PC-3 (cell line): ENCODE results near the gene KCNQ1OT1. TPM values are rescaled to one million over a fixed set of nuclear protein-coding genes. Genes with fewer than 3 reads are reported as not detected.

ENCODE experiments used
- ATAC-seq: fragments of 200-7000 bp; cut with Tn5 transposase; 2 replicates; pipeline ENCODE4 v1.9.1; 2020; ENCODE audit warnings: mild to moderate bottlenecking, moderate library complexity
- BruUV-seq: library from RNA; stranded (reverse); fragments of 400-500 nt; replicated peaks from 2 replicates; lab custom pipeline; 2021; lab: Mats Ljungman, UMichigan
- CTCF ChIA-PET: fragments of 300-600 bp; sonication (Branson Sonifier 250); formaldehyde crosslinking; loops from one replicate; lab custom pipeline; 2022; ENCODE audit warnings: antibody characterized with exemption; lab: Charles Lee
- POLR2A ChIA-PET: fragments of 300-600 bp; sonication (Branson Sonifier 250); formaldehyde crosslinking; loops from one replicate; lab custom pipeline; 2022; ENCODE audit warnings: antibody characterized with exemption; ENCODE audit not compliant: unreplicated experiment; lab: Charles Lee
- DNase-seq: peaks from one replicate; pipeline ENCODE4 v3.0.0-alpha.2; 2015
- H2AFZ ChIP-seq: fragments of 300-600 bp; sonication (generic); 2 replicates; pipeline ENCODE4 v1.6.0; 2016; ENCODE audit warnings: antibody characterized with exemption, low read length
- H3F3A ChIP-seq: fragments of 300-600 bp; sonication (generic); one replicate; pipeline ENCODE4 v1.6.0; 2017; ENCODE audit warnings: antibody characterized with exemption, low read length, control low read depth, mild to moderate bottlenecking; ENCODE audit not compliant: unreplicated experiment
- H3K27ac ChIP-seq: fragments of 300-600 bp; sonication (generic); 2 replicates; pipeline ENCODE4 v1.5.1; 2016; ENCODE audit warnings: mild to moderate bottlenecking, low read length
- H3K27me3 ChIP-seq: fragments of 300-600 bp; sonication (generic); 2 replicates; pipeline ENCODE4 v1.6.1; 2016; ENCODE audit warnings: low read length, mixed read lengths
- H3K36me3 ChIP-seq: fragments of 300-600 bp; sonication (generic); 2 replicates; pipeline ENCODE4 v1.6.1; 2016; ENCODE audit warnings: low read depth, mixed run types, low read length, mixed read lengths
- H3K4me1 ChIP-seq: fragments of 300-600 bp; sonication (generic); 2 replicates; pipeline ENCODE4 v1.5.1; 2016; ENCODE audit warnings: low read length; ENCODE audit not compliant: insufficient read depth
- H3K4me2 ChIP-seq: fragments of 300-600 bp; sonication (generic); 2 replicates; pipeline ENCODE4 v1.6.0; 2016; ENCODE audit warnings: low read length
- H3K4me3 ChIP-seq: fragments of 300-600 bp; sonication (generic); 2 replicates; pipeline ENCODE4 v1.5.1; 2016; ENCODE audit warnings: mild to moderate bottlenecking, low read length, mixed read lengths
- H3K79me2 ChIP-seq: fragments of 300-600 bp; sonication (generic); 2 replicates; pipeline ENCODE4 v1.6.1; 2017; ENCODE audit warnings: low read length, mixed read lengths
- H3K9ac ChIP-seq: fragments of 300-600 bp; sonication (generic); 2 replicates; pipeline ENCODE4 v1.6.0; 2016; ENCODE audit warnings: mild to moderate bottlenecking, low read length
- H3K9me2 ChIP-seq: fragments of 300-600 bp; sonication (generic); replicated peaks from 2 replicates; pipeline ENCODE4 v1.6.1; 2016; ENCODE audit warnings: mixed run types, low read length, mixed read lengths
- H3K9me3 ChIP-seq: fragments of 300-600 bp; sonication (generic); 2 replicates; pipeline ENCODE4 v1.6.1; 2016; ENCODE audit warnings: low read length, mixed read lengths
- H4K20me1 ChIP-seq: fragments of 300-600 bp; sonication (generic); 2 replicates; pipeline ENCODE4 v1.6.1; 2016; ENCODE audit warnings: low read length, mixed read lengths
- EZH2 ChIP-seq: fragments of 300-600 bp; sonication (generic); IDR thresholded peaks from one replicate; pipeline ENCODE4 v1.6.1; 2017; ENCODE audit warnings: antibody characterized with exemption, mild to moderate bottlenecking, low read length; ENCODE audit not compliant: unreplicated experiment
- EZH2phosphoT487 ChIP-seq: fragments of 300-600 bp; sonication (generic); IDR thresholded peaks from 2 replicates; pipeline ENCODE4 v1.6.1; 2018; ENCODE audit warnings: mild to moderate bottlenecking, antibody characterized with exemption, low read length, borderline replicate concordance
- intact Hi-C: fragments of 100-400 bp; cut with micrococcal nuclease; formaldehyde crosslinking; loops from 2 replicates; pipeline ENCODE4 v1.9.0; 2023
- total RNA-seq: library from RNA; depleted of rRNA; stranded (reverse); fragments of >200 nt; gene quantifications from 2 replicates; pipeline ENCODE4 v1.2.3, GENCODE V29; 2014
- TF ChIP-seq, protein P1 (sequence below): fragments of 300-600 bp; sonication (generic); conservative IDR thresholded peaks from 2 replicates; pipeline ENCODE4 v1.5.1; 2017; ENCODE audit warnings: antibody characterized with exemption, low read depth, mild to moderate bottlenecking, low read length

Gene KCNQ1OT1
- total RNA-seq, 1 experiment from 2014 or later, result 1.5 TPM

DNA sequence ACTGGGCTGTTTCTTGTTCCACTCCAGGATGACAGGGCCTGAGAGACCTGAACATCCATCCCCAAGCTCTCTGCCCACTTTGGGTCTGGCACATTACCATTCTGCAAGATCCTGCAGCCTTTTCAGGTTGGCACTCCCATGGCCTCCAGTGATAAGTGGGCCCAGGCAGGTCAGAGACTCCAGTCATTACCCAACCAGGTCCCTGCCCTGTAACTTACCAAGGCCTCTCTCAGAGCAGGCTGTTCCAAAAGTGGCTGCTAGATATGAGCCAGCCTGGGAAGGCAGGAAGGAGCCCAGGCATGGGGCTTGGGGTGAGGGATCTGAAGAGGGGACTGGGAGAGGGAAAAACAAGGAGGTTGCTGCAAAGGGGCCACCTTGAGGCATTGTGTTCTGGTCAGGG, 35.9 kb downstream of the KCNQ1OT1 start:
- Histone ChIP-seq H4K20me1 (no peaks in the 10 kb centered on the region), H3K9ac (no peak overlapping the region), H3K4me2 (no peak overlapping the region), H3K36me3 (peaks cover 17% of the 10 kb centered on the region; the same call in 1 of the 2 replicates), H3K4me1 (no peaks in the 10 kb centered on the region), H3F3A (no peaks in the 10 kb centered on the region), H3K9me3 (peaks cover 12% of the 10 kb centered on the region; the same call in 1 of the 2 replicates), H2AFZ (no peak overlapping the region), H3K27me3 (no peaks in the 10 kb centered on the region), H3K9me2 (no peaks in the 10 kb centered on the region), H3K27ac (no peak overlapping the region), H3K79me2 (no peaks in the 10 kb centered on the region), H3K4me3 (no peak overlapping the region)
- no TSS peak for BruUV-seq
- no peak for DNase-seq
- CTCF ChIA-PET, result no interaction called here
- intact Hi-C loops, result no loop called here
- TF ChIP-seq EZH2phosphoT487, result no peak
- TF ChIP-seq, protein P1, sequence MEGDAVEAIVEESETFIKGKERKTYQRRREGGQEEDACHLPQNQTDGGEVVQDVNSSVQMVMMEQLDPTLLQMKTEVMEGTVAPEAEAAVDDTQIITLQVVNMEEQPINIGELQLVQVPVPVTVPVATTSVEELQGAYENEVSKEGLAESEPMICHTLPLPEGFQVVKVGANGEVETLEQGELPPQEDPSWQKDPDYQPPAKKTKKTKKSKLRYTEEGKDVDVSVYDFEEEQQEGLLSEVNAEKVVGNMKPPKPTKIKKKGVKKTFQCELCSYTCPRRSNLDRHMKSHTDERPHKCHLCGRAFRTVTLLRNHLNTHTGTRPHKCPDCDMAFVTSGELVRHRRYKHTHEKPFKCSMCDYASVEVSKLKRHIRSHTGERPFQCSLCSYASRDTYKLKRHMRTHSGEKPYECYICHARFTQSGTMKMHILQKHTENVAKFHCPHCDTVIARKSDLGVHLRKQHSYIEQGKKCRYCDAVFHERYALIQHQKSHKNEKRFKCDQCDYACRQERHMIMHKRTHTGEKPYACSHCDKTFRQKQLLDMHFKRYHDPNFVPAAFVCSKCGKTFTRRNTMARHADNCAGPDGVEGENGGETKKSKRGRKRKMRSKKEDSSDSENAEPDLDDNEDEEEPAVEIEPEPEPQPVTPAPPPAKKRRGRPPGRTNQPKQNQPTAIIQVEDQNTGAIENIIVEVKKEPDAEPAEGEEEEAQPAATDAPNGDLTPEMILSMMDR, result no peak
- TF ChIP-seq EZH2, result no peak
- no peak for ATAC-seq
- POLR2A ChIA-PET, result no interaction called here

DNA sequence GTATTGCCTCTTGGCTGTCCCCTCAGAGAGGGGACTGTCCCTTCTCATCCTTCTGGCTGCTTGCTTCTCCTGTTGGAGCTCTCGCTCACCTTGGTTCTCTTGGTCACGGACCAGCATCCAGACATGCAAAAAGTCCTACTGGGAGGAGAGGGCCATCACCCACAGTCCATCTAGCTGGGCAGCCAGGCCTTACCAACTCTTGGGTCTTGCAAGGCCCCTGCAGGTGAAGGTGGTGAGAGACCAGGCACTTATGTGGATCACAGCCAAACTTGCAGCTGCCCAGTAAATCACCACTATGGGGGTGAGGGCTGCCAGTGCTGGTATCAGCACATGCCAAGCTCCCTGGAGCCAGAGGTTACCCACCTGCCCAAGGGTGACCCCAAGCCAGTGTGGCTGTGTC, 36.3 kb downstream of the KCNQ1OT1 start:
- Histone ChIP-seq H3K9ac (no peak overlapping the region), H3K36me3 (peaks cover 17% of the 10 kb centered on the region; the same call in 1 of the 2 replicates), H3K9me3 (peaks cover 12% of the 10 kb centered on the region; the same call in 1 of the 2 replicates), H3K27ac (no peak overlapping the region), H3K79me2 (no peaks in the 10 kb centered on the region), H3K4me3 (no peak overlapping the region), H4K20me1 (no peaks in the 10 kb centered on the region), H3K4me2 (no peak overlapping the region), H3K27me3 (no peaks in the 10 kb centered on the region), H3K9me2 (no peaks in the 10 kb centered on the region), H3F3A (no peaks in the 10 kb centered on the region), H3K4me1 (no peaks in the 10 kb centered on the region), H2AFZ (no peak overlapping the region)
- POLR2A ChIA-PET, result no interaction called here
- no peak for ATAC-seq
- no peak for DNase-seq
- intact Hi-C loops, result no loop called here
- BruUV-seq, result no TSS peak
- CTCF ChIA-PET, result no interaction called here
- TF ChIP-seq, protein P1, result no peak
- TF ChIP-seq EZH2, result no peak
- TF ChIP-seq EZH2phosphoT487, result no peak

- intact Hi-C loops, result no loop called here
- Histone ChIP-seq H2AFZ (no peak overlapping the region), H3K27me3 (no peaks in the 10 kb centered on the region), H3K9me2 (no peaks in the 10 kb centered on the region), H3K27ac (no peak overlapping the region), H3K79me2 (no peaks in the 10 kb centered on the region), H3K4me1 (no peaks in the 10 kb centered on the region), H3K4me2 (no peak overlapping the region), H3K4me3 (no peak overlapping the region), H3F3A (no peaks in the 10 kb centered on the region), H4K20me1 (no peaks in the 10 kb centered on the region), H3K36me3 (peaks cover 17% of the 10 kb centered on the region; the same call in 1 of the 2 replicates), H3K9me3 (peaks cover 12% of the 10 kb centered on the region; the same call in 1 of the 2 replicates), H3K9ac (no peak overlapping the region)
- ATAC-seq, result no peak
- ChIA-PET POLR2A (no interaction called here), CTCF (no interaction called here)
- no TSS peak for BruUV-seq
- TF ChIP-seq EZH2 (no peak), EZH2phosphoT487 (no peak)
- TF ChIP-seq, protein P1, result no peak
- DNase-seq, result no peak
Observed at GRCh38 chr11:2662430-2663299, 37.1 kb downstream of the KCNQ1OT1 start.
